ENCODE data around the gene HEMGN.

- TF ChIP-seq, protein P1, sequence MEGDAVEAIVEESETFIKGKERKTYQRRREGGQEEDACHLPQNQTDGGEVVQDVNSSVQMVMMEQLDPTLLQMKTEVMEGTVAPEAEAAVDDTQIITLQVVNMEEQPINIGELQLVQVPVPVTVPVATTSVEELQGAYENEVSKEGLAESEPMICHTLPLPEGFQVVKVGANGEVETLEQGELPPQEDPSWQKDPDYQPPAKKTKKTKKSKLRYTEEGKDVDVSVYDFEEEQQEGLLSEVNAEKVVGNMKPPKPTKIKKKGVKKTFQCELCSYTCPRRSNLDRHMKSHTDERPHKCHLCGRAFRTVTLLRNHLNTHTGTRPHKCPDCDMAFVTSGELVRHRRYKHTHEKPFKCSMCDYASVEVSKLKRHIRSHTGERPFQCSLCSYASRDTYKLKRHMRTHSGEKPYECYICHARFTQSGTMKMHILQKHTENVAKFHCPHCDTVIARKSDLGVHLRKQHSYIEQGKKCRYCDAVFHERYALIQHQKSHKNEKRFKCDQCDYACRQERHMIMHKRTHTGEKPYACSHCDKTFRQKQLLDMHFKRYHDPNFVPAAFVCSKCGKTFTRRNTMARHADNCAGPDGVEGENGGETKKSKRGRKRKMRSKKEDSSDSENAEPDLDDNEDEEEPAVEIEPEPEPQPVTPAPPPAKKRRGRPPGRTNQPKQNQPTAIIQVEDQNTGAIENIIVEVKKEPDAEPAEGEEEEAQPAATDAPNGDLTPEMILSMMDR (IDR thresholded peaks at IDR 0.05) = no peak
- TF ChIP-seq EZH2 (IDR thresholded peaks at IDR 0.05; ENCODE audit: borderline replicate concordance, insufficient read depth, low read depth, low read length, poor library complexity, severe bottlenecking) = no peak
These were observed 47.3 kb upstream of the HEMGN start for GRCh38 chr9:97985058-97985861.
